Neural cell (in vitro differentiated cells): ENCODE measurements around the gene PHLPP1. TPM values are rescaled to one million over a fixed set of nuclear protein-coding genes. Genes with fewer than 3 reads are reported as not detected.

ENCODE experiments used
- H2AFZ ChIP-seq: fragments of 200-600, 300-800 bp; sonication (generic), shearing (Covaris generic); 2 replicates; pipeline ENCODE4 v1.6.0; 2014; ENCODE audit warnings: low read depth, mild to moderate bottlenecking, antibody characterized with exemption, low read length, moderate library complexity
- H3F3A ChIP-seq: fragments of 200-600 bp; shearing (Covaris generic); 2 replicates; pipeline ENCODE4 v1.6.1; 2016; ENCODE audit warnings: mild to moderate bottlenecking, moderate library complexity, mixed read lengths, antibody characterized with exemption, low read length; ENCODE audit not compliant: insufficient read depth, poor library complexity, severe bottlenecking
- H3K27ac ChIP-seq: fragments of 200-600, 300-800 bp; sonication (generic), shearing (Covaris generic); 2 replicates; pipeline ENCODE4 v1.5.1; 2014; ENCODE audit warnings: mild to moderate bottlenecking, low read length, moderate library complexity
- H3K27me3 ChIP-seq: fragments of 300-800, 200-600 bp; sonication (generic), shearing (Covaris generic); 2 replicates; pipeline ENCODE4 v1.6.0; 2014; ENCODE audit warnings: mild to moderate bottlenecking, low read depth, low read length, moderate library complexity; ENCODE audit not compliant: insufficient read depth
- H3K36me3 ChIP-seq: fragments of 300-800, 200-600 bp; sonication (generic), shearing (Covaris generic); 2 replicates; pipeline ENCODE4 v1.5.1; 2014; ENCODE audit warnings: mild to moderate bottlenecking, antibody characterized with exemption, low read length, moderate library complexity; ENCODE audit not compliant: insufficient read depth
- H3K4me2 ChIP-seq: fragments of 300-800, 200-600 bp; sonication (generic), shearing (Covaris generic); 2 replicates; pipeline ENCODE4 v1.6.0; 2014; ENCODE audit warnings: mild to moderate bottlenecking, low read length
- H3K4me3 ChIP-seq: fragments of 300-800, 200-600 bp; sonication (generic), shearing (Covaris generic); 2 replicates; pipeline ENCODE4 v1.5.1; 2014; ENCODE audit warnings: mild to moderate bottlenecking, low read length, moderate library complexity
- H3K79me2 ChIP-seq: fragments of 200-600 bp; shearing (Covaris generic); replicated peaks from 2 replicates; pipeline ENCODE4 v1.6.0; 2014; ENCODE audit warnings: mild to moderate bottlenecking, low read length, moderate library complexity; ENCODE audit not compliant: insufficient read depth
- H3K9ac ChIP-seq: fragments of 300-800, 200-600 bp; sonication (generic), shearing (Covaris generic); 2 replicates; pipeline ENCODE4 v1.6.1; 2016; ENCODE audit warnings: mild to moderate bottlenecking, low read length, mixed read lengths
- H3K9me2 ChIP-seq: fragments of 200-600 bp; shearing (Covaris generic); 2 replicates; pipeline ENCODE4 v1.6.1; 2016; ENCODE audit warnings: mild to moderate bottlenecking, low read length, mixed read lengths; ENCODE audit not compliant: insufficient read depth
- H3K9me3 ChIP-seq: fragments of 200-600, 300-800 bp; sonication (generic), shearing (Covaris generic); 2 replicates; pipeline ENCODE4 v1.6.1; 2016; ENCODE audit warnings: mild to moderate bottlenecking, mixed run types, low read length, moderate library complexity, mixed read lengths
- H4K20me1 ChIP-seq: fragments of 200-600 bp; shearing (Covaris generic); 2 replicates; pipeline ENCODE4 v1.6.1; 2016; ENCODE audit warnings: mild to moderate bottlenecking, mixed run types; ENCODE audit not compliant: insufficient read depth
- EP300 ChIP-seq: fragments of 450-650 bp; conservative IDR thresholded peaks from 2 replicates; pipeline ENCODE4 v1.6.1; 2014; ENCODE audit warnings: antibody characterized with exemption, mild to moderate bottlenecking, moderate library complexity; ENCODE audit not compliant: poor library complexity, severe bottlenecking
- EZH2 ChIP-seq: fragments of 200-600, 300-800 bp; shearing (Covaris generic), sonication (generic); IDR thresholded peaks from 2 replicates; pipeline ENCODE4 v1.6.1; 2014; ENCODE audit warnings: antibody characterized with exemption, low read length, borderline replicate concordance, mild to moderate bottlenecking; ENCODE audit not compliant: insufficient read depth, poor library complexity, severe bottlenecking
- MXI1 ChIP-seq: fragments of 450-650 bp; conservative IDR thresholded peaks from 2 replicates; pipeline ENCODE4 v1.6.1; 2014; ENCODE audit warnings: antibody characterized with exemption, mild to moderate bottlenecking; ENCODE audit not compliant: poor library complexity, severe bottlenecking
- POLR2AphosphoS5 ChIP-seq: IDR thresholded peaks from 2 replicates; pipeline ENCODE4 v1.6.1; 2012
- RAD21 ChIP-seq: fragments of 450-650 bp; conservative IDR thresholded peaks from 2 replicates; pipeline ENCODE4 v1.6.1; 2014; ENCODE audit warnings: antibody characterized with exemption, mild to moderate bottlenecking, moderate library complexity
- REST ChIP-seq: IDR thresholded peaks from 2 replicates; pipeline ENCODE4 v1.6.1; 2012; ENCODE audit warnings: borderline replicate concordance
- SMC3 ChIP-seq: fragments of 450-650 bp; conservative IDR thresholded peaks from 2 replicates; pipeline ENCODE4 v1.6.1; 2014; ENCODE audit warnings: antibody characterized with exemption, mild to moderate bottlenecking, moderate library complexity; ENCODE audit not compliant: poor library complexity
- TAF1 ChIP-seq: IDR thresholded peaks from 2 replicates; pipeline ENCODE4 v1.6.1; 2012; ENCODE audit warnings: low read depth
- polyA plus RNA-seq: library from polyadenylated mRNA; depleted of rRNA; stranded (reverse); fragments of >200 nt; gene quantifications from 2 replicates; pipeline ENCODE4 v1.2.3, GENCODE V29; 2014
- TF ChIP-seq, protein P1 (sequence below): fragments of 450-650 bp; IDR thresholded peaks from 2 replicates; pipeline ENCODE4 v1.5.1; 2014; ENCODE audit warnings: antibody characterized with exemption, mild to moderate bottlenecking, moderate library complexity; ENCODE audit not compliant: poor library complexity, severe bottlenecking

PHLPP1 gene
- polyA plus RNA-seq, 1 donor from 2014 or later, result 4.5 TPM

DNA sequence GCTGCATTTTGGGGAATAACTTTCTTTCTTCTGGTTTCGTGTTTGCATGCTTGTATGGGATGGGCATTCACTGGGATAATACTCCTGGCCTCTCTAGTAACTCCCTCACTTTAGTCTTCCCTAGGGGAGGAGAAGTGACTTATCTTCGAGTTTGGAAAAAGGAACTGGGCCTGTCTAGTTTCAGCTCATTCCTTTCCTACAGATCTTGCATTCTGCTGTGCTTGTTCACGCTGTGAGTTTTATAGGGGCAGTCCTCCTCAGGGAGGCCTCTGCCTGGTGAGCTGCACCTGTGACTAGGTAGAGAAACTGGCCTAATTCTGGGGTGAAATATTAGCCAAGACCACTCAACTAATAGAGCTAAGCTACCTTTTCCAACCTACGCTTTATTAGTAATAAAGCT lies 50.9 kb downstream of the PHLPP1 start:
- TF ChIP-seq MXI1 (no peak), EZH2 (no peak), EP300 (no peak), SMC3 (no peak), REST (no peak), POLR2AphosphoS5 (no peak), TAF1 (no peak), RAD21 (no peak)
- TF ChIP-seq, protein P1, sequence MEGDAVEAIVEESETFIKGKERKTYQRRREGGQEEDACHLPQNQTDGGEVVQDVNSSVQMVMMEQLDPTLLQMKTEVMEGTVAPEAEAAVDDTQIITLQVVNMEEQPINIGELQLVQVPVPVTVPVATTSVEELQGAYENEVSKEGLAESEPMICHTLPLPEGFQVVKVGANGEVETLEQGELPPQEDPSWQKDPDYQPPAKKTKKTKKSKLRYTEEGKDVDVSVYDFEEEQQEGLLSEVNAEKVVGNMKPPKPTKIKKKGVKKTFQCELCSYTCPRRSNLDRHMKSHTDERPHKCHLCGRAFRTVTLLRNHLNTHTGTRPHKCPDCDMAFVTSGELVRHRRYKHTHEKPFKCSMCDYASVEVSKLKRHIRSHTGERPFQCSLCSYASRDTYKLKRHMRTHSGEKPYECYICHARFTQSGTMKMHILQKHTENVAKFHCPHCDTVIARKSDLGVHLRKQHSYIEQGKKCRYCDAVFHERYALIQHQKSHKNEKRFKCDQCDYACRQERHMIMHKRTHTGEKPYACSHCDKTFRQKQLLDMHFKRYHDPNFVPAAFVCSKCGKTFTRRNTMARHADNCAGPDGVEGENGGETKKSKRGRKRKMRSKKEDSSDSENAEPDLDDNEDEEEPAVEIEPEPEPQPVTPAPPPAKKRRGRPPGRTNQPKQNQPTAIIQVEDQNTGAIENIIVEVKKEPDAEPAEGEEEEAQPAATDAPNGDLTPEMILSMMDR, result no peak
- H4K20me1 ChIP-seq, result no peaks in the 10 kb centered on the region
- no peak overlapping the region for H3K4me3 ChIP-seq
- H3K9me2 ChIP-seq, result no peaks in the 10 kb centered on the region
- H3K4me2 ChIP-seq, result no peak overlapping the region
- H3K27me3 ChIP-seq, result no peaks in the 10 kb centered on the region
- H3K79me2 ChIP-seq, result peaks cover 22% of the 10 kb centered on the region
- no peak overlapping the region for H3K27ac ChIP-seq
- no peak overlapping the region for H2AFZ ChIP-seq
- H3K36me3 ChIP-seq, result no peaks in the 10 kb centered on the region
- no peak overlapping the region for H3K9ac ChIP-seq
- H3F3A ChIP-seq, result no peaks in the 10 kb centered on the region
- H3K9me3 ChIP-seq, result no peaks in the 10 kb centered on the region

- H3K36me3 ChIP-seq, result no peaks in the 10 kb centered on the region
- no peaks in the 10 kb centered on the region for H3K27me3 ChIP-seq
- no peaks in the 10 kb centered on the region for H3K9me2 ChIP-seq
- H3K9ac ChIP-seq, result no peak overlapping the region
- H3K27ac ChIP-seq, result no peak overlapping the region
- H3K79me2 ChIP-seq, result peaks cover 22% of the 10 kb centered on the region
- H2AFZ ChIP-seq, result no peak overlapping the region
- no peaks in the 10 kb centered on the region for H3K9me3 ChIP-seq
- no peak overlapping the region for H3K4me2 ChIP-seq
- H3F3A ChIP-seq, result no peaks in the 10 kb centered on the region
- no peak overlapping the region for H3K4me3 ChIP-seq
- TF ChIP-seq POLR2AphosphoS5, result no peak
- TF ChIP-seq MXI1, result no peak
- no peak for TF ChIP-seq RAD21
- no peak for TF ChIP-seq EZH2
- TF ChIP-seq EP300, result no peak
- no peak for TF ChIP-seq SMC3
- TF ChIP-seq TAF1, result no peak
- TF ChIP-seq, protein P1, result no peak
- no peak for TF ChIP-seq REST
- no peaks in the 10 kb centered on the region for H4K20me1 ChIP-seq
Measured at GRCh38 chr18:62767321-62767720, 52.0 kb downstream of the PHLPP1 start.
